SKM-1 (cell line): Measurements from ENCODE around the gene MTAP.

Experiments used
- DNase-seq: peaks from one replicate; lab custom pipeline; 2025; ENCODE audit not compliant: unreplicated experiment; lab: John Stamatoyannopoulos, UW

The MTAP gene

DNA sequence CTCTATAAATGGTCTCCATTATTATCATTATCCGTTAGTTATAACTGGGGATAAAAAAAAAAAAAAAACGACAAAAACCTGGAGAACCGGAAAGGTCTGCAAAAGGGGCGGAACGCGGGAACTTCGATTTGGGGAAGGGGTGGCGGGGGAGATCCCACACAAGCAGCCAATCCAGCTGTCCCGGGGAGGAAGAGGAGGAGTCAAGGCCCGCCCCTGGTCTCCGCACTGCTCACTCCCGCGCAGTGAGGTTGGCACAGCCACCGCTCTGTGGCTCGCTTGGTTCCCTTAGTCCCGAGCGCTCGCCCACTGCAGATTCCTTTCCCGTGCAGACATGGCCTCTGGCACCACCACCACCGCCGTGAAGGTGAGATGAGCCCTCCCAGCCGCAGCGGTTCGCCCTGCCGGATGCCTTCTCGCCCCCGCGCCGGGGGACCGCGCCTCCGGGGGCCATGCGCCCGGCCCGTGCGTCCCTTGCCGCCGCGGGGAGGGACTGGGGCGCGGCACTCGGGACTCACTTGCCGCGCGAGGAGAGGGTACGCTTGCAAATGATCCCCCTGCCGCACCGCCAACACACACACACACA lies at the start of gene MTAP:
Gene MTAP, plus strand, starts transcription at position 219 of the 583 bp plus-strand sequence. Its CDS starts 113 bp downstream, at position 332.
- peak; percentile 90 for DNase-seq

DNA sequence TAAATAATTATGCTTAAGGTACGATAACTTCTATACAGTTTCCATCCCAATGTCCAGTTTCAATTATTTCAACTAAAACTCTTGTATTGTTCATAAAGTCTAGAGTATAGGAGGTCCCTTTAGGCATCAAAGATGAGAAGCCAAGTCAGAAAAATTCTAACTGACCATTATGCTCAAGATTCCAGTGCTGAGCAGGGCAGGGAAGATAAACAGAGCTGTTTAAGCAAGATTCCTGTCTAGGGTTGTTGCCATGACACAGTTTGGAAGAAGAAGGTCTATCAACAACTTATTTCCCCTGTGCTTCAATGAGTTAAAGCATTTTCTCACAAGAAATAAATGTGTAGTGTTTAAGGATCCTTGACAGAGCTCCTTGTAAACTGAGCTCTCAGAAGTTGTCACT lies 48.9 kb upstream of the MTAP start:
- DNase-seq: no peak

DNA sequence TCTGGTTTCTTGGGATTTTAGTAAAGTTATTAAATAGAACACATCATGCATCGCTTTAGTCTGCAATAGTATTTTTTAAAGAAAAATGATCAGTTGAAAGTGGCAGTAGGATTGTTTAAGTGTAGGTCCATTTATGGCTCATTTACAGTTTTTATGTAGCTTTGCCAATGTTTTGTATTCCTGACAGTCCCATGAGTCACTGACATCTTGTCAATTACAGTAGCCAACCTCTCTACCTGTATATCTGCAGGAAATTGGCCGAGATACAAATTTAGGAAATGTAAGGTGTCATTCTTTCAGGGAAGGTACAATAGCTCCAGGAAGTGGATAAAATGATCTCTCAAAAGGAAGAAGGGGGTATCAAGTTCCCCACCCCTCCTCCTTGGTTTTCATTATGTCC lies 47.7 kb upstream of the MTAP start:
- no peak for DNase-seq

DNA sequence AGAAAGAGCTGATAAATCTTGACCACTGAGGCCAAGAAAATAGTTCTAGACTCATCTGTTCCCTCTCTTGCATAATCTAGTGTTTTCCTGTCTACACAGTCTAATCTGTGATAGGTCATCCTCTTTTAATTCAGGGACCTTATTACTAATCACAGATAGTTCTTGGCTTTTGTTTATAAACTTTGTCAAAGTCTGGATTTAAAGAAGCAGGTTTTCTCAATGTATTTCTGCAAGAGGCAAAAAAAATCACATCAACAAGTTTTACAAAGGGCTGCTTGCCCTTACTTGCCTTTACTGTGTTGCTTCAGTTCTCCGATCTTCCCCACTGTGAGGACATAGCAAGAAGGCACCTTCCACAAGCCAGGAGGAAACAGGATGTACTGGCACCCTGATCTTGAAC lies 43.9 kb upstream of the MTAP start:
- no peak for DNase-seq

DNA sequence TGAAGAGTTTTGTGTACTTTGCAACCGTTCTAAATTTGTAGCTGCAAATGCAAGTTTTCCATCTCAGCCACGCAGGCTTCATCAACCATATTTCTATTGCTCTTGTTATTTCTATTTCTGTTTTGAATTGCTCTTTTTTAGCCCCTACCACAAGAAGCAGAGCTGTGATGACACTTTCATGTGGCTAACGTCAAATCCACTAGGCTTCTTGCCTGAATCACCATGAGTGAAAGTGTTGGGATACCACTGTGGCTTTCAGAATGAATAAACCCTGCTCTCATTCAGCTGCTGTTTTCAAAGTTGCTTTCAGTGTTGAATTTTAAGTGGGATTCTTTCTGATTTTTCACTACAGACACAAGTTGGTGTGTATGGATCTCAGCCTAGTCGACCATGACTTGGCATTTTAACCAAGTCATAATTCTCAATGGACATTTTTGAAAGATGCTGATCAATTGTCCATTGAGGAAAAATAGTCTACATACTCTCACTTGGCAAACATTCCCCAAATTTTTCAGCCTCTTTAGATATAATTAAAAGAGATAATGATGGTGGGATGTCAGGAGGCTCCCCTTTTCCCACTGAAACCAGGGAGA lies 41.0 kb upstream of the MTAP start:
- DNase-seq: no peak

DNA sequence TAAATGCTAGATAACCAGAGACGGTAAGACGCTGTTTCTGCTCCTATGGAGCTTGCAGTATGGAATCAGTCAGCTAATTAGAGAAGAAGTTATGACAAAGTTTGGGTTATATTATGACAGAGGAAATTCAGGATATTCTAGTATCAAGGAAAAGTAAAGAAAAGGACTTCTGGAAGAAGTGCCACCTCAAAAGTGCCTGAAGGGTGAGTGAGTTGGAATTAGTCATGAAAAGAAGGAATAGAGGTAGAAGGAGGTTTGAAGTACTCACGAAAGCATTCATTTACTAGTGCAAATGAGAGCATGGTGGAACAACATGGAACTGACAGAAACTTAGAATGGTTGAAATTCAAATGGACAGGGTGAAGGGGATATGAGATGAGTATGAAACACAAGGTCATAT lies 40.4 kb upstream of the MTAP start:
- no peak for DNase-seq

DNA sequence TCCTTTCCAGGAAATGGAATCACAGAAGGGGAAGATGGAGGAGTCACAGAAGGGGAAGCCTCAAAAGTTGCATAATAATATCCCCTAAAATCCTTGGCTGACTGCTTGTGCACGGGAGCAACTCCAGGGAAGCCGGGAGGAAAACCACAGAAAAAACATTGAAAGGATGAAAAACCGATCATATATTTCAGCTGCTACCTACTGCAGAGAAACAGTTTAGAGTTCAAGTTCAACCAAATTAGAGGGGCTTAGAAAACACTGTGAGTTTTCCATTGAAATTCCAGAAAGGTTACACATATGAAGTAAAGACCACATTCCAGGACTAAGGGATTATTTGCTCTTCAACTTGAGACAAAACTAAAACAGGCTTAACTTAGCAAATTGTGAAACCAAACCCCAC lies 37.6 kb upstream of the MTAP start:
- DNase-seq: no peak

DNA sequence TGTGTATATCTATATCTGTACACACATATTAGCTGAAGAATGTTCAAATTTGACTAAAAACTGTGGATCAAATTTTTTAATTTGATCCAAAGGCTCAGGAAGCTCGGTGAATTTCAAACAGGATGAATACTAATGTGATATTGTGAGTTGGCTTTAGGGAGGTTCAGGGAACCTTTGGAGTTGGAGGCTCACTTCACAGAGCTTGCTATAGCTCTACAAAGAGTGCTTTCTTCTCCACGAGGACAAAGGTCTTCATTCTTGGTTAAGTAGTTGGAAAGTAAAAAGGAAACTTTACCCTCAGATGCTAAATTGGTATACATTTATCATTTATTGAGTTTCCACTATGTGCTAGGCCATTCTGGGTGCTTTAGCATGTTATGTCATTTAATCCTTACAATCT lies 36.3 kb upstream of the MTAP start:
- no peak for DNase-seq

DNA sequence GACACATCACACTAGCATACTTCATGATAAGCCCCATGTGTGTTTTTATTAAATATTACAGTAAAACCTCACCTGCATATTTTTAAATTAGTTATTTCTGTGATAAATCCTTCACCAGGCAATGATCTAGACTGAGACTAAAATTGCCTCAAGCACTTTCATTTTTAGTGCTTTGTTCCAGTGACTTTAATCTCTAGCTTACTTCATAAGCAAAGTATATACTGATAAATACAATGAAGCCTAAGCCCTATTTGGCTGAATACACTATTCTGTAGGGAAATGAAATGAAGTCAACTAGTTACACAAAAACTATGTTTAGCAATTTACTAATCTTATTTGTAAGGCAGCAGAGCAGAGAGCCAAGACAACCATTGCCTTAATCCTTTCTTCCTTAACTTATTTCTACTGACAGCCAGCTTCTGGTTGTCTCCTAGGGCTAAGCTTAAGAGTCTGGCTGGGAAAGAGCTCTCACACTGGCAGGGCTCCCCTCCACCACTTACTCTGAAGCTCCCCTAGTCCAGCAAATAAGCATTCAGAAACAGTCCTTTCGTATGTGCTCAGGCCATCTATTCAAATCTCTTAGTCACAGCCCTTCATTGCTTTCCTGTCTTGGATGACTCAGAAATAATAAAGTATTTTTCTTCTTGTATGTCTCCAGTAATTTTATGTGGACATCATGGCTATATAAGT lies 31.4 kb upstream of the MTAP start:
- no peak for DNase-seq

DNA sequence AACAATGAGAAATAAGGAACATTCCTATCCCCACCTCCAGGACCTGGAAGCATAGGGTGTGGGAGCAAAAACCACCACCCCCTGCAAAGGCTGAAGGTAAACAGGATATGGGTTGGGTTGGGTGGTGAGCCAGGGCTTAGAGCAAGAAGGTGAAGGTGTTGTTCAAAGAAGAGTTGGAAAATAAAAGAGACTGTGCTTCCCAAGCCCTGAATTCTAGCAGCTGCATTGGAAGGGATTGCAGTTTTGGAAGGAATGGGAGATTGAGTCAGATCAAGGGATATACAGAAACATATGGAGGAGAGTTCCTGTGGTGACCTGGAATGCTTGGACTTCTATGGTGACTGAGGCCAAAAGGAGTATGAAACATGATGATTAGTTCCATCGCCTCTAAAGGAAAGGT lies 24.7 kb upstream of the MTAP start:
- no peak for DNase-seq

DNA sequence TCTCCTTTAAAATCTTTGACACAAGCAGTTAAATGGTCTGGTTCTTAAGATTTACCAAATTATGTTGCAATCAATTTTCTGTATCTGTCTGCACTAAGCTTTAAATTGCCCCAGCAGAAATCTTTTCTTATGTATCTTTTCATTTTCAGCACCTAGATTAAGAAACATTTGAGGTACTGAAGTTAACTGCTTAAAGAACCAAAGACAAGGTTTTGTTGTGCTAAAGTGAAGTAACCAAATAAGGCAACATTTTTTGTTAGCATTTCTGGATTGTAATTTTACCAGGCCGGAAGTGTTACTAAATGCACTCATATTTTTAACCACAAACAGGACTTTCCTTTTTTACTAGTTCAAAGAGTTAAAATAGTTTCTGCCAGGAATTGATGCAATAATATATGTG lies 24.1 kb upstream of the MTAP start:
- DNase-seq: peak; percentile 17

DNA sequence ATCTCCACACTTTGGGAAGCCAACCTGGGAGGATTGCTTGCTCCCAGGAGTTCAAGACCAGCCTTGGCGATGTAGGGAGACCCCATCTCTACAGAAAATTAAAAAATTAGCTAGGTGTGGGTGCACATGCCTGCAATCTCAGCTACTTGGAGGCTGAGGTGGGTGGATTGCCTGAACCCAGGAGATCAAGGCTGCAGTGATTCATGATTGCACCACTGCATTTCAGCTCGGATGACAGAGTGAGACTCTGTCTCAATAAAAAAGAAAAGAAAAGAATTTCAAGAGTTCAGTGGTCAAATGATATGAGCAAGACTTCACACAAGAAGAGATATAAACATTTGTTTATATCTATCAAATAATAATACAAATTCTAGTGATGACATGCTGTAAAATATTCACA lies 23.0 kb upstream of the MTAP start:
- no peak for DNase-seq

DNA sequence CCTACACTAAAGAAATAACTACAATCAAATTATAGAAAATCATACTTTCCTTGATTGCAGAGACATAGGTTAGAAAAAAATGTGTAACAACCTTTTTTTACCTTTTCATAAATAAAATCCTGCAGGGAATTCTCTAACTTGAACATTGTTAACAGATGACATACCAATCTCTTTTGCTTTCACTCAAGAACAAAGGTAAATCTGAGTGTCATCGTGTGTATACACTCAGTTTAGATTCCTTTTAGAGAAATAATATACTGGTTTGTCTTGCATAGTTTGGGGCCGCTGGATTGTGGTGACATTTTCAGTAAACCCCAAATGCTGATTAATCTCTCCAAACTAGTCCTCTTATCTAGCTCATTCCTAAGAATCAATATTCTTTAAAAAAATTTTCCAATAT lies 20.8 kb upstream of the MTAP start:
- no peak for DNase-seq

DNA sequence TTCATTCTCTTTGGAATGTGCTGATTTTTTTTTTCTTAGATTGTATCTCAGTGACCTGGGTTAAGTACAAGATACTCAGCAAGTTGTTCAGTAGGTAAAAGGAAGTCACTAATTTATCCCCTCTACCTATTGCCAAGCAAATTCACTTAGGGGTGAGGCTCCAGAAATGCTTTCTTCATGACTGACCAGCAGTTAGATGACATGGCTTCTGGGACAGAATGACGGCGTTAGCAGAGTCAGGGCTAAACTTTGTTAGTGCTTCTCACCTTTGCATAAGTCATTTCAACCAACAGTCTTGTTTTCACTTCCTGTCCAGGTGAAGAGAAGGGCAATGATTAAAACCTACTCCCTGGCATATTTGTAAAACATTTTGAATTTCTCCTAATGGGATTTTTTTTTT lies 20.2 kb upstream of the MTAP start:
- no peak for DNase-seq

DNA sequence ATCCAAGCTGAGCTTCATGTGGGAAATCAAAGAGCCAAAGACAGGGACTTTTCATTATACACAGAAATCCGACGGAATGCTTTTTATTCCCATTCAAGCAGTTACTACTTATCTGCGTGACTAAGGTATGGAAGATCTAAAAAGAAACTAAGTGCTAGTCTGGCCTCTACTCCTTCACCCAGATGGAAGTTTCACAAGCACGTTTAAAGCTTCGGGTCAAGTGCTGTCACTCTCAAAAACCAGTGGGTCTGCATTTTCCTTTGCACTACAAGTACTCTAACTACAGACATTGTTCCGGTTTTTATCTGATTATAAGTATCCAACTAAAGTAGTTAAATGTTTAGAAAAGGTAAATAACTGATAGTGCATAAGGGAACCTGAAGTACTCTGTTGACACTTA lies 13.7 kb upstream of the MTAP start:
- DNase-seq: no peak

DNA sequence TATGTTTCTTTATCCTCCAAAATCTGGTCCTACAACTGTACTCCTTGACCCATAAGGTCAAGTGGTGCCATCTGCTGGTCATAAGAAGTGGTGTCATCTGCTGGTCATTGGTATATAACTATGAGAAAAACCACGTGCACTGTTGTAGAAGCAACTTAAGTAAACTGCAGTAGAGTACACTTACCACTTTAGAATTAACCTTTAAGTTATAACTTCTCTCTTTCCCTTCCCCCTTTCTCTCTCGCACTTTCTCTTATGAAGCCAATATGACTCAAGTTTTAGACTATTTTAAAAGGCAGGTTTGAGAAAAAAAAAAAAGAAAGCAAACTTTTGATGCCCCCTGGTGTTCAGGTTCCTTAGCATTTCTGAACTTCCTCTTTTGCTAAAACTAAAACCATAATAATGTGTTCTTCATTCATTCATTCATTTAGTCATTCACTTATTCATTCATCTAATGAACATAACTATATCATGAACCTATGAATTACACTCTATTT lies 12.8 kb upstream of the MTAP start:
- DNase-seq: peak; percentile 90

DNA sequence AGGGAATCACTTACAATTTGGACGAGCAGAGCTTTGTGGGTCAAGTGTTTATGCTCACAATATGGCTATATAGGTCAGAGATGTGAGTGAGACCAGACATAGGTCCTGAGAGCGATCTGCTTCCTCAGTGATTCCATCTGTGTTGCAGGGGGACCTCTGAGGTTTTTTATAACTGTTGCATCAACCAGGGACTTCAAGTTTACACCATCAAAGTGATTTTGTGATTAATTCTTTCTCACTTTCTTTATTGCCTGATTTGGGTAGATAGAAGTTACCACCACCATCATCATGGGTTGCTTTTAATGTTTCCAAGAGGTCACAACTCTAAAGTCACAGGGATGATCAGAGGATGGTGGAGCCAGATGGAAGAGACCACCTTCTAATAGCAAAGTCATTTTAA lies 7.0 kb upstream of the MTAP start:
- no peak for DNase-seq

DNA sequence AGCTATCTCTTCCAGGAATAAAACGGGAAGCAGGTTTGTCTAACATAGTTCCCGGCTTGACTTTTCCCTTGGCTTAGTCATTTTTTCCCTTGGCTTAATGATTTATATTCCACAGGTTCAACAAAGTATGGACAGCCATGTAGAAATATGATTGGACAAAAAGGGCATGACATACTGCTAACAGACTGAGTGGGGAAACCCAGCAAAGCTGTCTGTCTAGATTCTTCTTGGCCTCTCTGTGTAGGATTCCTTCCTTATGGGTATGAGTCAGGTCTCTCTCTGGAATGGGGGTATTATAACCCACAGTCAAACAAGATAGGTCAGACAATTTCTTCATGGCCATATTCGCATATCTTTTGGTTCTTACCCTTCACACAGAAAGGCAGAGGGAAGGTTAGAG lies 5.7 kb upstream of the MTAP start:
- DNase-seq: no peak

DNA sequence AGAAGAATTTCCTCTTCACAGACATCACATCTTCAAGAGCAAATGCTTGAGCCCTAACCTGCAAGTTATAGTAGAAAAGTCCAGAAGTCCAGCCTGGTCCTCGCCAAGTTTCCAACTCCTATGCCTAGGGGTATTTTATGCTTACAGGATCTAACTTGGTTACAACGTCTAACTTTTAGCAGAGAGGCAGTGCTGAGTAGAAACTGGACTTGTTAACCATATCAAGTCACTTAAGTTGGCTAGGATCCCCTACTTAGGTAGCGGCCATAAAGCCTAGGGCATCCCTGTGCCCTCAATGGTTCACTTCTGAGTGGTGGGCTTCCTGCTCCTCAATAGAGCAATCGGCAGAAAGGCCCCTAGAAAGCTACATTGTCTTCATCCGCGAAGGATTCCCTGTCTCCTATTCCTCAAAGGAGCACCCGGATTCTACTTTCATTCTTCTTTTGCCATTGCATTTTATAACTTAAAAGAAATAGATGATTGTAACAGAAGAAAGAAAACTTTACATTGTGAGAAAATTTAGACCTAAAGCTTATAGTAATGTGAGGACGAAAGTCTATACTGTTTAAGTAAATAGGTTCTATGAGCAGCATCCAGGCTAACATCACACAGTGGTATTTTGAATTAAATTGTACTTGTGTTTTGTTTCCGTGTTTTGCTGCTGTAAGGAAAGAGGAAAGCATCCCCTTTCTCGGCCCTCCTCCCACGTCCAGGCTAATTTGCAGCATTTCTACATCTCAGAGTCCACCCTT lies 1.3 kb upstream of the MTAP start:
- DNase-seq: no peak

DNA sequence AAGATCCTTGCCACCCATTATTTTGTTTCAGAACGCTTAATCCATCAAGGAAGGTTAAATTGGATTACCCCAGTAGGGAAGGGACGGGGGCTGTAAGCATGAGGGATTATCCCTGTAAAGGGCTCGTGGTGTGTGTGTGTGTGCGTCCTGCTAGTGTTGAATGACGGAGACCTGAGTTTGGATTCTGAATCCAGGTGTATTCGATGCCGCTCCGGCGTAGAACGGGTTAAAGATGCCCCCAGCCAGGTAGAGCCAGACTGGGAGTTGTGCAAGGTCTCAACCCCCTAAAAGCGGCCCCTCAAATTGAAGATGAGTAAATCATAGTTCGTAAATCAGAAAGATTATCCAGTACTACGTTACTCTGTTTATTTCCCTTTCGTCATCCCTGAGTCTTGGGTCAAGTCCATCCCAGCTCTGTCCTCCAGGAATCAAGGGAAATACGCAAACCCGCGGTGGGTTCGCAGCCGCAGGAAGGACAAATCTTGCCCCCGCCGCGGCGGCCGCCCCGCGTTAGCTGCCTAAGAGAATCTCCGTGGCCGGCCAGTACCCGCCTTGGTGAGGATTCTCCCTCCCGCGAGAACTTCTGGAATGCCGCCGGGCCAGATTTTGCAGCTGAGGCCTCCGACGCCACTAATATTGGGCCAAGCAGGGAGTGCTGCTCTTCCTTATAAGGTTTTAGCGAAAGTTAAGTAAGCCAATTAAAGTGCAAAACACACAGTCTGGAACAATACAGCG lies 586 bp upstream of the MTAP start:
- DNase-seq: no peak

DNA sequence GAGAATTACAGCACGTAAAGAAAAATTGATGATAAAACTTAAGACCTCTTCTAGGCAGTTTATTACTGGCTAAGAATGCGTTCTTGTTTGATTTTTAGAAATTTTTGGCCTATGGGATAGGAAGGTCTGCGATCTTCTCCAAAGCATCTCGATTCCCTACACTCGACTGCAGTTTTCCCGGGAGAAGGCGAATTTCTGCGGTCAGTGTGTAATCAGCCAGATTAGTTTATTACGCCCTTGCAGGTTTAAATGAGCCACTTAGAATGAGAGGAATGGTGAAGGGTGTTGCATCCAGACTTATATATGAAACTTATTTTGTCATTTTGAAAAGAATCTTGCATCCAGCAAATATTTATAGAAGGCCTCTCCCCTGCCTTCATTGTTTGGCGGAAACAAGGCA lies 1.2 kb downstream of the MTAP start:
- no peak for DNase-seq
